NCI-H82 treated with DMSO at 0.1 percent for 48 hours (cell line): ENCODE data around the gene ACSL6.

ENCODE experiments used
- DNase-seq: peaks from one replicate; lab custom pipeline; 2025; ENCODE audit not compliant: unreplicated experiment; lab: John Stamatoyannopoulos, UW

ACSL6 gene

GRCh38 chr5:131980696-131981095 is 30.8 kb downstream of the ACSL6 start:
- no peak for DNase-seq

DNA sequence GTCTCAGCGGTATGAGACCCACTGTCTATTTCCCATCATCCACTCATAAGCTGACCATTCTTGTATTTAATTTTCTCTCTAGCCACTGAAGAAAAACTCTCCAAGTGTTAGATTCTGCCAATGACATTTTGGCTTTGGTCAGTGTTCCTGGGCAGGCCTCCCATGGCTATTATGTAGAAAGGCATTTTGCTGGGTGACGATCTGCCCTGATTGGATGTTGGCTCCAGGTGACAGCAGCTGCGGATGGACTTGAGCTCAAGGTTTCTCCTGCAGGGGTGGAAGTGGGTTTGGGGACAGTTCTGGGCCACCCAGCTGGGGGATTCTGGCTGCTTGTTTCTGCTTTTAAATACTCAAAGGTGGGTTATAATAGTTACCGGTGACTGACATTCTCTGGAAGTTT is 31.6 kb downstream of the ACSL6 start:
- no peak for DNase-seq

DNA sequence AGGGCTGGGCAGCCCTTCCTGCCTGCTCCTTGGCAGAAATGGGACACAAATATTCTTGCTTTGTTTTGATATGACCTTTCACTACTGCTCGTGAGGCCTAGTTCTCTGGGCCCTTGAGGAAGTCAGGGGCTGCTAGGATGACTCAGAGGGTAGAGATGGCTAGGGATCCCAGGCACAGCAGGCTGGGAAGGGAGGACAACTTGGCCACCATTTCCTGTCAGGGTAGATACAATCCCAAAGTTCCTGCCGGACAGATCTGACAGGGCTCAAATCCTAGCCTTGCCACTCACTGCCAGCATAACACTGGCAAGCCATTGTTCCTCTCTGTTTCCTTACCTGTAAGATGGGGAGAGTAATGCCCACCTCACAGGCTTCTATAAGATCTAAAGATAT is 34.2 kb downstream of the ACSL6 start:
- DNase-seq = no peak

DNA sequence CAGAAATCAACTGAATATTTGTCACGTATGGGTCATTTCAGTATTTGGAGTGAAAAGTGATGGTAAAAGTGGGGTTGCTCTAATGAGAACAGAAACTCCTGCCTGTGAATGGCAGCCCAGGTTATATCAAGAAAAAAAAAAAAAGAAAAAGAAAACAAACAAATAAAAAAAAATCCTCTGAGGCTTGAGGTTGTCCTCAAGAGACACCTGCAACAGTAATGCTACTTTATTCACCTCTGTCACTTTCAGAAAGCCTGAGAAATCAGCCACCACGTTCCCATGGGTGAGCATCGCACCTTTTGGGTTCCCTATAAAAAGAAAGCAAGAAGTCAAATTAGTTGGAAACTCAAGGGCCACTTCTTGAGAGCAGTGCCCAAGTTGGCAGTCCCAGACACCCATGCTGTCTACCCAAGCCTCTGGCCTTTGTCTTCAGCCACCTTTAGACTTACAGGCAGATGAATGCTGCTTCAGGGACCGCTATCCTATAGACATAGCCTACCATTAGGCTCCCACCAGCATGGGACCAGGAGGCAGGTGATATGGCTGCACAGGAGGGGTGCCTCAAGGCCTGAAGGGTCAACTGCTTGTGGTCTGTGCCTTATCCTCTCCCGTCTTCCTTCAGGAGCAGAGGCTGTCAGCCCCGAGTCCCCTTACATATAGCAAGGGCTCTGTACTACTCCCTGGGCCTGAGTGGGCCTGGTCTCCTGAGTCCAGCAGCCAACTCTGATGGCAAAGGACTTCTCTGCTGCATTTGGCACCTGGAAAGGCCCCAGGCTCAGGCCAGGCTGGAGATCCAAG is 34.8 kb downstream of the ACSL6 start:
- no peak for DNase-seq

GRCh38 chr5:131974956-131975726 is 36.3 kb downstream of the ACSL6 start:
- no peak for DNase-seq

DNA sequence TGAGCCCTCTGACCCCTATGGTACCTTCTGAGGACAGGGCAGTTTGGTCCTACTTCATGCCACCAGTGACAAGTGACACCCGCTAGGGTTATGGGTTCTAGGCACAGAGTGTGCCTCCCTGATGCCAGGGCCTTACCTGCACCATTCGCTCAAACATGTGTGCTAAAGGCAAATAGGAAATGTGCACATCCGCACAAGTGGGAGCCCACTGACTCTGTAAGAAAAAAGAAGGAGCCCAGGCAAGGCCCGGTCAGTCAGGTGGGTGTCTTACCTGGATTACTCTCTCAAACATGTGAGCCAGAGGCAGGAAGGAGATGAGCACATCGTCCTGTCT is 36.9 kb downstream of the ACSL6 start:
- no peak for DNase-seq

DNA sequence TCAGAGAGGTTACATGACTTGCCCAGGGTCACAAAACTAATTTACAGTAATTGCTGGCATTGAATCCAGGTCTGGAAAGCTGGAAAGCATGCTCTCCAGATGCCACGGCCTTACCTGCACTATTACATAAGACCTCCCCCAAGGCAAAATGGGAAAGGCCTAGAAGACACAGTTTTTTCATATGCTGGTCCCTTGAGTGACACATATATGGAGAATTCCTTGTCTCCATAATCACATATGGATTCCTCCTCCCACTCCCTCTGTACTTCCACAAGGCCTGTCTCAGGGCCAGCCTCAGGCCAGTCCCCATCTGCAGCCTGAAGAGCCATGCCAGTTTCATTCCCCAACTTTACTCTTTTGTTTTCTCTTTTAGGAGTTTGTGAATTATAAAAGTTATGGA is 37.4 kb downstream of the ACSL6 start:
- no peak for DNase-seq

DNA sequence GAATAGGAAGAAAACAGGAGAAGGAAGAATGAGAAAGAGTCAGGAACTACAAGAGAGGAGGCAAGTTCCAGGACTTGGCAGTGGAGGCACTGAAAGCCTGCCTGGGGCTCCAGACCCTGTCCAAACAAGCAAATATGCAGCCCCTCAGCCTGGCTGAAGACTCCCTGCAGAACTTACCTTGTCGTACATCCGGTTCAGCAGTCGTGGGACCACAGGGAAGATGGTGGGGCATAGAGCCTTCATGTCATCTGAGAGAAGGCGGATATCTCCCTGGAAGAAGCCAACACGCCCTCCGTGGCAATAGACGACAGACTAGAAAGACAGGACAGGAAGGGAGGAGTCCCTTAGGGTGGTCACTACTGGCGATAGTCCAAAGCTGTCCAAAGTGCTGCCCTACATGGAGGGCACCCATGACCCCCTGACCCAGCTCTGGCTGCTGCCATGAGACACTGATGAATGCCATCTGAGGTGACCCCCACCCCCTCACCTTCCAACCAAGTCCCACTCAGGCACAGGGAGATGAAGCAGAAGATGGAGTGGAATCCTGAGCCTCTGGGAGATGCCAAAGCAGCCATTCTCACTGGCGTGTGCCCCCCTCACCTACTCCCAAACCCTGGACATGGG is 38.3 kb downstream of the ACSL6 start:
- DNase-seq = no peak

DNA sequence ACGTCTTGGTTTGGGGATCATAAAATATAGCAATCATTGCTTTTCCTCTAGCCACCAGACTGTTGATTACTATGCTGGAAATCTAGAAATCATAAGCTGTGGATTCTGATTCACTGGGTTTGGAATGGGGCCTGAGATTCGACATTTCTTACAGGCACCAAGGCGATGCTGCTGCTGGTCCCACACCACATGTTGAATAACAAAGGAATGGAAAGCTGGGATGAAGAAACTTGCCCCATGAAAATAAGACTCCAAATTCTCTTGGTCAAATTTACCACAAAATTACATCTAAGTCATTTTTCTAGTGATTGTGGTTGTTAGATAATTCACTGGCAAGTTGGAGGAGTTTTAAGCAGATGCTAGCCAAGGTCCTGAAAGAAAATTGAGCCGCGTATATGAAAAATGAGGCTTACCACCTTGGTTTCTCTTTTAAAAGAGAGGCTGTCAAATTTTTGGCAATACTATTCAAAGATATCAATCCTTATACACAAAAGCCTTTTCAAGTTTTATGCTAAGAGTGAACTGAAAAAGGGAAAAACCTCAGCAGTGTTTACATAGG is 43.0 kb downstream of the ACSL6 start:
- no peak for DNase-seq

GRCh38 chr5:131966551-131966950 is 44.9 kb downstream of the ACSL6 start:
- no peak for DNase-seq

- DNase-seq = no peak
These were observed 45.5 kb downstream of the ACSL6 start for GRCh38 chr5:131965826-131966415.

DNA sequence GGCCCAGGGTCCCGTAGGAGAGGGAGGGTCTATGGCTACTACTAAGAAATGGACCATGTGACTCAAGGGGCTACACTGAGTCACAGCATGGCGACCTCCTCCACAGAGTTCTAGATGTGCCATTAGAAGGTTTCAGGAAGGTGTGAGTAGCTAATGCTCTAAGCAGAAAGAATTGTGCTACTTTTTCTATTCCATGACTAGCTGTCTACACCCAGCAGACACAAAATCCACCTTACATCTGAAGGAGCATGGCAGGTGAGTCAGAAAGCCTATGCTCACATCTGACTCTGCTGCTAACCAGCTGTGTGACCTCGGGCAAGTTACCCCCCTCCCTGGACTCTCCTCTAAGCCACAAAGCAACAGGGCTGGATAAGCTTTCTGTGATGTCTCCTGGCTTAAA is 51.6 kb downstream of the ACSL6 start:
- no peak for DNase-seq

DNA sequence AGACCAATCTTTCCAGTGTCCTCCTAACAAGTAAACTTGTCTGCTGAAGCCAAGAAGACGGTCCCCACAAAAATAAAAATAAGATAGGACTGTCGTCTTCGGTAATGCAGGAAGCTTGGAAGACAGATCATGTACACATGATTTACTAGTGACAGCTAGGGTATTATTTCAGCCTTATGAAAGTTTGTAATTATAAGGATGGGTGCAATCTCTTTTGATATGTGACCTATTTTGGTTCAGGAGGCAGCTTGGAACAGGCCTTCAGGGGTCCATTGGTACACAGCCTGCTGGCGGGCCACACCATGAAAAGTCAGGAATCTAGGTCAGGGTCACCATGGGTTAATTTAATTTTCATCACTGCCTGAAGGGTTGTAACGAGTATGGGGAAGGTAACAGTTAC is 52.3 kb downstream of the ACSL6 start:
- no peak for DNase-seq

GRCh38 chr5:131957721-131958441 is 53.6 kb downstream of the ACSL6 start:
- no peak for DNase-seq

- DNase-seq = no peak
These were observed 57.5 kb downstream of the ACSL6 start for GRCh38 chr5:131953969-131954368.

GRCh38 chr5:131952301-131952857 is 59.1 kb downstream of the ACSL6 start:
- no peak for DNase-seq

GRCh38 chr5:131950706-131951105 is 60.8 kb downstream of the ACSL6 start:
- no peak for DNase-seq

DNA sequence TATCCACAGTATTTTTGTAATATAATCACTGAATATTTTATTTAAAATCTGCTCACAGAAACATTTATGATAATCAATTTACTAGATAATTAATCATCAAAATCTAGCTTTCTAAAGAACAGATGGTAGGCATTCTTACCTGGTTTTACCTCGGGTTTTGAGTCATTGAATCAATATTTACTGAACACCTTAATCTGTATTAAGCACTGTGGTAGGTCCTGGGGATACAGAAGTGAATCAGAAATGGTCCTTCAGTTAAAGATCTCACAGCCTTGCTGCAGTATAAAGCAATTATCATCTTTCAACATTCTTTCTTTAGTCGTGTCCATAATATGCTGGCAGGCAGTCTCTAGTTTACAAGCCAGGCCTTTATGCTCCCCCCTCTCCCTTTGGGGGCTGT is 64.0 kb downstream of the ACSL6 start:
- no peak for DNase-seq

DNA sequence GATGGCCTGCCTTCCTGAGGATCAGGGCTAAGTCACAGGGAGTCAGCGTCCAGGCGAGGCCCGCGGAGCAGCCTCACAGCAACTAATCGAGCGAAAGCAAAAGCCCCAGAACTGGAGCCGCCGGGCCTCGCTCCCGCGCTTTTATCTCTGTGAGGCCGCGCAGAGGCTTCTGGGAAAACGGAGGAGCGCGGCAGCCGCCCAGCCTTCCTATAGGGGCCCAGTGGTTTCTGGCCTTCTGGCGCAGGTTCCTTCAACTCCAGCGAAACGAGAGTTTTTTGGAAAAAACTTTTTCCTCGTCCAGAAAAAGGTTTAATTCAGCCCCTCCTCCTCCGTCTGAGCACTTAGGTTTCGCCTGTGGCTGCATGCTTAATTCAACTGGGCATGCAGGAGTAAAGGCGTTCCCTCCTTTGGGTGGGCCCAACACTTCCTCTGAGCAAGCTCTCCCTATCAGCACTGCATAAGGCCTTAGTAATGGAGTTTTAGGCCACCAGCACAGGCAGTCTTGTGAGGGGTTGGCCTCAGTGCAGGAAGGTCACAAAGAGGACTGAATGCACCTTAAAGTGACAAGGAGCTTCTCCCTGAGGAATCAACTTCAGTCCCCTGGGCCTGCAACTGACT is 65.8 kb downstream of the ACSL6 start, which contains the start of gene MEIKIN:
Gene MEIKIN (minus strand): TSS at position 113 of the 618 bp plus-strand sequence. CDS start 158 bp downstream, outside the sequence.
- DNase-seq = no peak
